CD4-positive, alpha-beta T cell (primary cell): ENCODE data around the gene TLE1. TPM values are rescaled to one million over a fixed set of nuclear protein-coding genes. Genes with fewer than 3 reads are reported as not detected.
"Not testable (repeated sequence)": the region's sequence is repeated elsewhere in the genome, so short reads cannot be mapped to it uniquely, and the experiment has no call there.

ENCODE experiments used
- ATAC-seq: fragments of 200-7000 bp; cut with Tn5 transposase; one replicate; pipeline ENCODE4 v1.10.0; 2022; ENCODE audit warnings: mild to moderate bottlenecking; ENCODE audit not compliant: poor library complexity
- CTCF ChIA-PET: fragments of 350-600 bp; sonication (Branson Sonifier 250); formaldehyde crosslinking; loops from one replicate; lab custom pipeline; 2021; ENCODE audit warnings: antibody characterized with exemption, inconsistent platforms; lab: Charles Lee
- POLR2A ChIA-PET: fragments of 350-600 bp; sonication (Branson Sonifier 250); formaldehyde crosslinking; loops from one replicate; lab custom pipeline; 2021; ENCODE audit warnings: antibody characterized with exemption, inconsistent platforms; lab: Charles Lee
- DNase-seq, 14 experiments: peaks; one replicate each; pipeline ENCODE4 v3.0.0-alpha.2; 2013 to 2020; ENCODE audit warnings: mixed read lengths in 2 of 14
- H3K27ac ChIP-seq, 2 donors: one replicate each; pipeline versions ENCODE4 v1.5.1 to v1.7.0; 2013; ENCODE audit warnings: low read length in 2 of 2, low read depth in 1 of 2, mild to moderate bottlenecking in 1 of 2
- H3K27me3 ChIP-seq, 2 experiments: 1 replicate in 1 of 2; 2 replicates in 1 of 2; pipeline versions ENCODE4 v1.6.1 to v1.7.0; 2013; ENCODE audit warnings: low read length in 2 of 2, control low read depth in 1 of 2, mild to moderate bottlenecking in 1 of 2, moderate library complexity in 1 of 2; ENCODE audit not compliant: insufficient read depth in 2 of 2, control insufficient read depth in 1 of 2
- H3K36me3 ChIP-seq: one replicate; pipeline ENCODE4 v1.6.1; 2013; ENCODE audit warnings: low read length, control low read depth; ENCODE audit not compliant: insufficient read depth
- H3K4me1 ChIP-seq: one replicate; pipeline ENCODE4 v1.6.1; 2013; ENCODE audit warnings: low read length, control low read depth; ENCODE audit not compliant: insufficient read depth
- H3K4me3 ChIP-seq: one replicate; pipeline ENCODE4 v1.5.1; 2013; ENCODE audit warnings: mild to moderate bottlenecking, low read length, moderate library complexity
- H3K9me3 ChIP-seq, 2 experiments: 1 replicate in 1 of 2; 2 replicates in 1 of 2; pipeline versions ENCODE4 v1.6.1 to v1.7.0; 2013; ENCODE audit warnings: low read length in 2 of 2, mild to moderate bottlenecking in 2 of 2, control low read depth in 1 of 2, moderate library complexity in 1 of 2; ENCODE audit not compliant: control insufficient read depth in 1 of 2, insufficient read depth in 1 of 2
- H3K27ac Mint-ChIP-seq: one replicate; pipeline ENCODE4 v1.8.0; 2020; ENCODE audit warnings: mixed read lengths
- H3K27me3 Mint-ChIP-seq: one replicate; pipeline ENCODE4 v1.8.0; 2021; ENCODE audit warnings: mixed read lengths
- H3K36me3 Mint-ChIP-seq: one replicate; pipeline ENCODE4 v1.8.0; 2021; ENCODE audit warnings: low read depth, mixed read lengths
- H3K4me1 Mint-ChIP-seq: one replicate; pipeline ENCODE4 v1.8.0; 2021; ENCODE audit warnings: low read depth, mixed read lengths
- H3K4me3 Mint-ChIP-seq: one replicate; pipeline ENCODE4 v1.8.0; 2020; ENCODE audit warnings: mild to moderate bottlenecking, mixed read lengths
- H3K9me3 Mint-ChIP-seq: one replicate; pipeline ENCODE4 v1.8.0; 2020; ENCODE audit warnings: mixed read lengths
- CTCF ChIP-seq: fragments of 200-600 bp; IDR thresholded peaks from one replicate; pipeline ENCODE4 v1.8.0; 2022; ENCODE audit warnings: antibody characterized with exemption, mild to moderate bottlenecking
- intact Hi-C, 2 experiments: fragments of 100-400 bp; cut with DNase I in 1 of 2; cut with micrococcal nuclease in 1 of 2; formaldehyde crosslinking; loops; one replicate each; pipeline versions ENCODE4 v1.15.1 to v1.9.0; 2023 to 2025; cut with DNase I, micrococcal nuclease
- total RNA-seq, 174 experiments: library from RNA in 2 of 174; stranded (reverse) in 2 of 174; gene quantifications; one replicate each; pipeline ENCODE4 v1.2.3 and lab custom pipeline; 2021 to 2026

Gene TLE1
- total RNA-seq, 2 experiments from 2014 or later: 3.4 to 3.5 TPM

GRCh38 chr9:81609782-81610739 is 79.3 kb downstream of the TLE1 start:
- TF ChIP-seq CTCF: no peak
- ChIA-PET POLR2A (no interaction called here), CTCF (no interaction called here)
- H3K27ac ChIP-seq: no peak overlapping the region
- Mint-ChIP-seq H3K27me3 (no peaks in the 10 kb centered on the region), H3K9me3 (no peaks in the 10 kb centered on the region), H3K4me3 (no peak overlapping the region), H3K4me1 (no peaks in the 10 kb centered on the region), H3K36me3 (no peaks in the 10 kb centered on the region), H3K27ac (no peak overlapping the region)
- no peak for ATAC-seq
- intact Hi-C loops: no loop called here
- peaks cover 0 to 18% of the 10 kb centered on the region in 2 experiments for H3K9me3 ChIP-seq
- H3K4me1 ChIP-seq: no peaks in the 10 kb centered on the region
- no peaks in the 10 kb centered on the region for H3K27me3 ChIP-seq
- DNase-seq: peak in 2 of 14 experiments; percentile 12 to 17
- no peak overlapping the region for H3K4me3 ChIP-seq
- H3K36me3 ChIP-seq: no peaks in the 10 kb centered on the region

GRCh38 chr9:81608289-81608657 is 81.1 kb downstream of the TLE1 start:
- Histone ChIP-seq H3K27ac (no peak overlapping the region), H3K9me3 (peaks cover 0 to 25% of the 10 kb centered on the region in 2 experiments), H3K27me3 (no peaks in the 10 kb centered on the region), H3K36me3 (no peaks in the 10 kb centered on the region), H3K4me1 (no peaks in the 10 kb centered on the region), H3K4me3 (no peak overlapping the region)
- intact Hi-C loops: loop anchor here in 1 of 2 experiments (1.0 kb wide), 1 partner anchor 12 kb away; no protein-coding TSS in a partner anchor
- DNase-seq: no peak
- ATAC-seq: no peak
- TF ChIP-seq CTCF: no peak
- Mint-ChIP-seq H3K4me1 (no peaks in the 10 kb centered on the region), H3K4me3 (no peak overlapping the region), H3K9me3 (no peaks in the 10 kb centered on the region), H3K36me3 (no peaks in the 10 kb centered on the region), H3K27ac (no peak overlapping the region), H3K27me3 (no peaks in the 10 kb centered on the region)
- CTCF ChIA-PET: no interaction called here
- POLR2A ChIA-PET: no interaction called here

GRCh38 chr9:81607593-81608288 is 81.6 kb downstream of the TLE1 start:
- H3K27me3 Mint-ChIP-seq: no peaks in the 10 kb centered on the region
- H3K36me3 ChIP-seq: no peaks in the 10 kb centered on the region

GRCh38 chr9:81606261-81606660 is 83.1 kb downstream of the TLE1 start:
- intact Hi-C loops, H3K36me3 ChIP-seq, DNase-seq, H3K27ac Mint-ChIP-seq, H3K4me3 Mint-ChIP-seq, H3K4me1 Mint-ChIP-seq, ATAC-seq, H3K27me3 Mint-ChIP-seq, POLR2A ChIA-PET, H3K4me3 ChIP-seq, H3K27me3 ChIP-seq, H3K27ac ChIP-seq, H3K36me3 Mint-ChIP-seq, CTCF ChIA-PET, H3K4me1 ChIP-seq, H3K9me3 Mint-ChIP-seq: not testable (repeated sequence)
- H3K9me3 ChIP-seq: peaks cover 0 to 17% of the 10 kb centered on the region in 2 experiments

More at GRCh38 chr9:81607593-81608288, 81.6 kb downstream of the TLE1 start:
- Histone ChIP-seq H3K27me3 (no peaks in the 10 kb centered on the region), H3K9me3 (peaks cover 0 to 23% of the 10 kb centered on the region in 2 experiments), H3K27ac (no peak overlapping the region), H3K4me3 (no peak overlapping the region), H3K4me1 (no peaks in the 10 kb centered on the region)
- H3K4me1 Mint-ChIP-seq: no peaks in the 10 kb centered on the region
- no peaks in the 10 kb centered on the region for H3K36me3 Mint-ChIP-seq
- no peak for TF ChIP-seq CTCF
- H3K4me3 Mint-ChIP-seq: no peak overlapping the region
- DNase-seq (no peak), ATAC-seq (no peak)
- CTCF ChIA-PET: no interaction called here
- H3K9me3 Mint-ChIP-seq: no peaks in the 10 kb centered on the region
- POLR2A ChIA-PET: no interaction called here
- intact Hi-C loops: loop anchor here in 1 of 2 experiments (1.0 kb wide), 1 partner anchor 11 kb away; no protein-coding TSS in a partner anchor
- H3K27ac Mint-ChIP-seq: no peak overlapping the region
